IPS DF 6.9 (cell line): ENCODE measurements around the gene FXR2.
"Not testable (repeated sequence)": the region's sequence is repeated elsewhere in the genome, so short reads cannot be mapped to it uniquely, and the experiment has no call there.

Source experiments
- DNase-seq: peaks from one replicate; pipeline ENCODE4 v3.0.0-alpha.2; 2013; ENCODE audit warnings: low read depth, low spot score
- H3K27ac ChIP-seq: one replicate; pipeline ENCODE4 v1.5.1; 2013; ENCODE audit warnings: low read length, control low read depth
- H3K27me3 ChIP-seq: 2 replicates; pipeline ENCODE4 v1.6.1; 2013; ENCODE audit warnings: mild to moderate bottlenecking, low read length; ENCODE audit not compliant: control insufficient read depth, insufficient read depth
- H3K36me3 ChIP-seq: 2 replicates; pipeline ENCODE4 v1.6.1; 2013; ENCODE audit warnings: low read length; ENCODE audit not compliant: control insufficient read depth, insufficient read depth
- H3K4me1 ChIP-seq: 2 replicates; pipeline ENCODE4 v1.6.1; 2013; ENCODE audit warnings: low read length; ENCODE audit not compliant: control insufficient read depth, insufficient read depth
- H3K4me3 ChIP-seq: 2 replicates; pipeline ENCODE4 v1.5.1; 2013; ENCODE audit warnings: mild to moderate bottlenecking, low read length
- H3K9me3 ChIP-seq: 2 replicates; pipeline ENCODE4 v1.6.1; 2013; ENCODE audit warnings: low read length, inconsistent platforms; ENCODE audit not compliant: control insufficient read depth, insufficient read depth
- WGBS: extraction: QIAGEN DNeasy Blood & Tissue Kit; methylation state at CpG from one replicate; pipeline ENCODE4 v1.1.7; 2013; ENCODE audit warnings: mixed read lengths, missing lambda C conversion rate; ENCODE audit not compliant: insufficient read length, insufficient coverage; 5-methylcytosine and 5-hydroxymethylcytosine counted together

Gene FXR2

DNA sequence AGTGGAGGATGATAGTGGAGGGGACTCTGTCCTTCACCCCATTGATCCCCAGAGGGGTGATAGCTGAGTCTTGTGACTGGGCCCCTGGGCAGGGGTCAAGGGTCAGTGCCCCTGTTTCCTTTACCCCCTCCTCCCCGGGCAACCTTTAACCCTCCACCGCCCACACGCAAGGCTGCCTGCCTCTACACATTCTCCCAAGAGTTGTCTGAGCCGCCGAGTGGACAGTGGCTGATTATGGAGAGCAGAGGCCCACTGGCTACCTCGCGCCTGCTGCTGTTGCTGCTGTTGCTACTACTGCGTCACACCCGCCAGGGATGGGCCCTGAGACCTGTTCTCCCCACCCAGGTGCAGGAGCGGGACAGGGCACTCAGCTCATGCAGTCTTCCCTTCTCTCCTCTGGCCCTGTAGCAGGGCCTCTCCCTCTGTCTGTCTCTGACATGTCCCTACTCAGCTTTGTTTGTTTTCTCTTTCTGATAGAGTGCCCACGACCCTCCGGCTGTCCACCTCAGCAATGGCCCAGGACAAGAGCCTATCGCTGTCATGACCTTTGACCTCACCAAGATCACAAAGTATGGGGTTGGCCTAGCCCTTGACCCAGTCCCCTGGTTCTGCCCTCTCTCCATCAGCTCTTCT, 15.4 kb upstream of the FXR2 start, which contains the start of gene SHBG:
Gene SHBG, plus strand, starts transcription at position 197 of the 633 bp plus-strand sequence. Its CDS starts 38 bp downstream, at position 235.
- Histone ChIP-seq H3K27ac (no peak within 1 kb of the TSS), H3K9me3 (no peaks in the 10 kb centered on the region), H3K4me3 (no peak within 1 kb of the TSS), H3K27me3 (no peaks in the 10 kb centered on the region), H3K36me3 (no peaks in the 10 kb centered on the region), H3K4me1 (peaks cover 5% of the 10 kb centered on the region; the same call in 1 of the 2 replicates)
- no CpG with 5 or more reads among the region's 13 CpGs for WGBS
- no peak for DNase-seq

DNA sequence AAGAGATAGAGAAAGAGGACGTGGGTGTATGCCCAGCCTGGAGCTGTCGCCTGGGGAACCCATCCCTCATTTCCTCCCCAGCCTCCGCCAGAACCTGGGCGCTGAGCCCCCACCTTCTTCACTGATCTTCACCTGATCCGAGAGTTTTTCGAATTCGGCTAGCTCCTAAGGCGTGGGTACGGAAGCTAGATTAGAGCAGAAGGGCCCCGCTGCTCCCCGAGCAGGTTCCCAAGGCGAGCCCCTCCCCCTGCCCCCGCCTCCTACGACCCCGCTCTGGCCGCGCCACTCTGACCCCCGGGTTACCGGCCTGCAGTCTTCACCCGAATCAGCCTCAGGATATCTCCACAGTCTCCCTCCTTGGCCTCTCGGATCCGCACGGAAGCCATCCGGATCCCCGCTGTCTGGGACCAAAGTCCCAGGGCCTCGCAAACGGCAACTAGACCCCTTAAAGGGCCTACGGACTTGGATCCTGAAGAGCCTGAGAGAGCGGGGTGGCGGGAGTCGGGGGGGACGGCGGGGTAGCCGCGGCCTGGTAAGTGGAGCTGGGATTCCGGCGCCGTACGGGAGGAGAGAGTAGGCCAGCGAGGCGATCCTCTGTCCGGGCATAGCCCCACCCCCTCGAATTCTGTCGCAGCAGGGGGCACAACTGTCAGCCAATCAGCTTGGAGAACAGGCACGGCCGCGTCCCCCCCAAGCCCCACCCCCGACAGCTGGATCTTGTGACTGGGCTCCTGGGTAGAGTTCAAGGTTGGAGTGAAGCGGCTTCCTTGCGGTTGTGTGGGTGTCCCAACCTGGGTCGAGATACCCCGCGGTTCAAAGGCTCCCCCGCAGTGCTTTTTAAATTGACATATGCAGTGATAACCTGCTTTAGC, 12.8 kb upstream of the FXR2 start, which contains the start of gene SAT2:
Gene SAT2, minus strand, starts transcription at position 572 of the 872 bp plus-strand sequence. Its CDS starts 186 bp downstream, at position 386.
- Histone ChIP-seq H3K4me1 (no peaks in the 10 kb centered on the region), H3K36me3 (no peaks in the 10 kb centered on the region), H3K4me3 (peak within 1 kb of the TSS; percentile 84), H3K27me3 (no peaks in the 10 kb centered on the region), H3K9me3 (no peaks in the 10 kb centered on the region), H3K27ac (no peak within 1 kb of the TSS)
- WGBS = no CpG with 5 or more reads among the region's 54 CpGs
- peak; percentile 91 for DNase-seq

DNA sequence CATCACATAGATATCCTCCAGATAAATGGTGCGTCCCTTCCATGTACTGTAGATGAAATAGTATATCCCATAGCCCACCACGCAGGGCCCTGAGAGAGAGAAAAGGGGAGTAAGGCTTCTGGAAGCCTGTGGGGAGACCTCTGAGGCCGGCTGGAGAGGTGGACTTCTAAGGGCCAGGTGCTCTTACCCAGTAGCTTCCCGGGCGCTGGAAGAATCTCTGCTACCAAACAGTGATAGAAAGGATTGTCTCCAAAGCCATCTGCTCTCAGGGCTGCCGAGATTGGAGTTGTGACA, 12.2 kb upstream of the FXR2 start:
- WGBS = no CpG with 5 or more reads among the region's 6 CpGs
- Histone ChIP-seq H3K4me3 (peak overlapping the region; percentile 84; the same call in 1 of the 2 replicates), H3K27ac (no peak overlapping the region)

DNA sequence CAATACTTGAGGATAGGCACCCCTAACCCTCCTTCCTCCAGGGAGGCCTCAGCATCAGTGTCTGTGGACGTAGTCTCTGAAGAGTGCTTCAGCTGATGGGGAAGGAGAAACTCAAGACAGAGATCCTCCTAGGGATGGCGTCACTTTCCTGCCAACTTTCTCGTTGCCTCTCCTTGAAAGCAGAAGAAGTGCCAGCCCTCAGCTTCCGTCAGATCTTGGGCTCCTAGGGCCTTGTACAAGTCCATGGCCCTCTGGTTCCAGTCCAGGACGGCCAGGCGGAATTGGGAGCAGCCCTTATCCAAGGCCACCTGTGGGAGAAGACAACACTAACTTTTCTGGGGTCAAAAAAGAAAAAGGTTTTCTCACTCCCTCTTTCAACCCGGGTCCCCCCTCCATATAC, 11.6 kb upstream of the FXR2 start:
- H3K4me3 ChIP-seq = no peak overlapping the region

More for the DNA sequence above, 12.2 kb upstream of the FXR2 start:
- DNase-seq = no peak
- Histone ChIP-seq H3K36me3 (no peaks in the 10 kb centered on the region), H3K27me3 (no peaks in the 10 kb centered on the region), H3K4me1 (no peaks in the 10 kb centered on the region), H3K9me3 (no peaks in the 10 kb centered on the region)

DNA sequence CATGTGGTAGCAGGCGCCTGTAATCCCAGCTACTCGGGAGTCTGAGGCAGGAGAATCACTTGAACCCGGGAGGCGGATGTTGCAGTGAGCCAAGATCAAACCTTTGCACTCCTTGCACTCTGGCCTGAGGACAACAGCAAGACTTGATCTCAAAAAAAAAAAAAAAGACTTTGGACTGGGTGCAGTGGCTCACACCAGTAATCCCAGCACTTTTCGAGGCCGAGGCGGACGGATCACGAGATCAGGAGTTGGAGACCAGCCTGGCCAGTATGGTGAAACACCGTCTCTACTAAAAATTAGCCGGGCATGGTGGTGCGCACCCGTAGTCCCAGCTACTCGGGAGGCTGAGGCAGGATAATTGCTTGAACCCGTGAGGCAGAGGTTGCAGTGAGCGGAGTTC, 11.1 kb upstream of the FXR2 start:
- H3K27me3 ChIP-seq, H3K4me3 ChIP-seq, H3K27ac ChIP-seq, H3K9me3 ChIP-seq, H3K36me3 ChIP-seq, H3K4me1 ChIP-seq, DNase-seq: not testable (repeated sequence)
- WGBS = no CpG with 5 or more reads among the region's 16 CpGs

More for the DNA sequence above, 11.6 kb upstream of the FXR2 start:
- no peak for DNase-seq
- Histone ChIP-seq H3K27ac (no peak overlapping the region), H3K4me1 (no peaks in the 10 kb centered on the region), H3K27me3 (no peaks in the 10 kb centered on the region), H3K9me3 (no peaks in the 10 kb centered on the region), H3K36me3 (no peaks in the 10 kb centered on the region)
- no CpG with 5 or more reads among the region's 7 CpGs for WGBS

DNA sequence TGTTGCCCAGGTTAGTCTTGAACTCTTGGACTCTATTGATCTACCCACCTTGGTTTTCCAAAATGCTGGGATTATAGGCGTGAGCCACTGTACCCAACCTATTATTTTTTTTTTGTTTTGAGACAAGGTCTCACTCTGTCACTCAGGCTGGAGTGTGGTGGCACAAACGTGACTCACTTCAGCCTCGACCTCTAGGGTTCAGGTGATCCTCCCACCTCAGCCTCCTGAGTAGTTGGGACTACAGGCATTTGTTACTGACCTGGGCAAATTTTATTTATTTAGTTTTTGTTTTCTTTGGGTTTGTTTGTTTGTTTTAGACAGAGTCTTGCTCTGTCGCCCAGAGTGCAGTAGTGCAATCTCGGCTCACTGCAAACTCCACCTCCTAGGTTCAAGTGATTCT, 9.0 kb upstream of the FXR2 start:
- no peak for DNase-seq
- no CpG with 5 or more reads among the region's 5 CpGs for WGBS

DNA sequence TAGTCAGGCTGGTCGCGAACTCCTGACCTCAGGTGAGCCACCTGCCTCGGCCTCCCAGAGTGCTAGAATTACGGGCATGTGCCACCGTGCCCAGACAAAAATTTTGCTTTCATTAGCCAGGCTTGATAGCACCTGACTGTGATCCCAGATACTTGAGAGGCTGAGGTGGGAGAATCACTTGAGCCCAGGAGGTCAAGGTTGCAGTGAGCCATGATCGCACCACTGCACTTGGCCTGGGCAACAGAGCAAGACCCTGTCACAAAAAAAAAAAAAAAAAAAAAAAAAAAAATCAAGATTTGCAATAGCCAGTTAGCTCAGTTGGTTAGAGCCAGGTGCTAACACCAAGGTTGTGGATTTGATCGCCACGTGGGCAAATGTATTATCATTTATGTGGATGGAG, 6.1 kb upstream of the FXR2 start:
- Histone ChIP-seq H3K4me3 (no peak overlapping the region), H3K36me3 (no peaks in the 10 kb centered on the region), H3K4me1 (no peaks in the 10 kb centered on the region), H3K27me3 (no peaks in the 10 kb centered on the region), H3K9me3 (no peaks in the 10 kb centered on the region), H3K27ac (no peak overlapping the region)
- DNase-seq = no peak
- WGBS = no CpG with 5 or more reads among the region's 8 CpGs

More for the DNA sequence above, 9.0 kb upstream of the FXR2 start:
- H3K4me1 ChIP-seq = no peaks in the 10 kb centered on the region
- no peaks in the 10 kb centered on the region for H3K27me3 ChIP-seq
- no peaks in the 10 kb centered on the region for H3K36me3 ChIP-seq
- H3K9me3 ChIP-seq = no peaks in the 10 kb centered on the region
- no peak overlapping the region for H3K4me3 ChIP-seq
- H3K27ac ChIP-seq = no peak overlapping the region

DNA sequence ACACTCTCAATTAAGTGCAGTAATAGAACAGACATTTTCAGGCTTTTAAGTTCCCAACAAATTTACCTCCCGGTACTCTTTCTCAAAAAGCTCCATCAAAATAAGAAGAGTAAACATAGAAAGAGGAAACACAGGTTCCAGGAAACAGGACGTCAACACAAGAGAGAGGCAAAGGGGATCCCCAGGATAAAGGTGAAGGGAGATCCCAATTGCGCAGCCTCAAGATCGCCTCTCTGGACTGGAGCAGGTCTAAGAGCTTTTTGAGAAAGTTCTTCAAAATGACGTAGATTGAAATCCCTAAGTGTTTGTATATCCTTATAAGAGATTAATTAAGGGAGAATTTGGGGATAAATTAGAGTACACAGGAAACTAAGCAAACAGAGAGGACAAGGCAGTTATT, 3.9 kb upstream of the FXR2 start:
- Histone ChIP-seq H3K4me3 (no peak overlapping the region), H3K4me1 (peaks cover under 1% of the 10 kb centered on the region; the same call in 1 of the 2 replicates), H3K9me3 (no peaks in the 10 kb centered on the region), H3K27ac (no peak overlapping the region), H3K36me3 (no peaks in the 10 kb centered on the region), H3K27me3 (no peaks in the 10 kb centered on the region)
- no peak for DNase-seq
- no CpG with 5 or more reads among the region's 5 CpGs for WGBS

DNA sequence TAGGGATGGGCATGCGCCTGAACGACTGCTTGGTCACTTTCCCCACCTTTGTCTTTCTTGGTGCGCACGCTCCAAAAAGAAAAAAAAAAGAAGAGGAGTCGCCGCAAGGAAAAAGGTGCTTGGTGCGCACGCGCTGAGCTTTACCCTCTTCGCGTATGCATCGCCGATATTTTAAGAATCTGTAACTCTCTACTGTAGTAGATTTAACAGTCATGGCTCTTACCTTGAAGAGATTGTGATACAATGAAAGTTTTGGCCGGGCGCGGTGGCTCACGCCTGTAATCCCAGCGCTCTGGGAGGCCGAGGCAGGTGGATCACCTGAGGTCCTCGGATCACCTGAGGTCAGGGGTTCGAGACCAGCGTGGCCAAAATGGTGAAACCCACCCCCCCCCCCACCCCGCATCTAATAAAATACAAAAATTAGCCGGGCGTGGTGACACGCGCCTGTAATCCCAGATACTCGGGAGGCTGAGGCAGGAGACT, 609 bp upstream of the FXR2 start:
- no peaks in the 10 kb centered on the region for H3K9me3 ChIP-seq
- peak overlapping the region; percentile 13; the same call in 1 of the 2 replicates for H3K4me3 ChIP-seq
- DNase-seq = no peak
- H3K27ac ChIP-seq = no peak overlapping the region
- no CpG with 5 or more reads among the region's 28 CpGs for WGBS
- no peaks in the 10 kb centered on the region for H3K27me3 ChIP-seq
- H3K4me1 ChIP-seq = peaks cover 2% of the 10 kb centered on the region; the same call in 1 of the 2 replicates
- H3K36me3 ChIP-seq = no peaks in the 10 kb centered on the region

DNA sequence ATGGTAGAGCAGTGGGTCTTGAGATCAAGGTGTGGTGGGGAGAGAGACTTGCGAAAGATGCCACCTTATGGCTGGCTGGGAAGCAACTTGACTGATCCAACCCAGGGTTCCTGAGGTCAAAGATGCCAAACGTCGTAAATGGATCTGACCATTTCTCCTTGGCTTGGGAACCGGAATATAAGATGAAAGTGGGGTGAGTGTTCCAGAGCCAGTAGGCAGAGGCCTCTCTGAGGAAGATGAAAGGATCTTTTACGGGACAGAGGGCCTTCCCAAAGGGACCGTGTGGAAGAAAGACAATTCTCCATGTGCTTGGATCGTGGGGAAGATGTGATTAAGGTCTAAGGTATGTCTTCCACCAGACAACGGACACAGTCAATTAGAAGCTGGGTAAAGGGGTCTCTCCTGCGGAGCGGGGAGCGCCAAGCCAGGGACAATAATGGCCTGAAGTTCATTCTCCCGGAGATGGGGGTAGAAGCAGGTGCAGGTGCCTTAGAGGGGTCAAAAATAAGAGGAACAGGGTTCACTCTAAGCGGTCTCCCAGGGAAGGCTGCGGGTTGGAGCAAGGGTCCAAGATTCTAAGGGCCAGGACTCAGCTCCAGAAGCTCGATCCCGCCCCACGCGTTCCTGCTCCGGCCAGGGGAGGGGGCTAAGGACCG, 800 bp downstream of the FXR2 start:
- Histone ChIP-seq H3K4me1 (peaks cover 2% of the 10 kb centered on the region; the same call in 1 of the 2 replicates), H3K9me3 (no peaks in the 10 kb centered on the region), H3K27ac (no peak overlapping the region), H3K36me3 (no peaks in the 10 kb centered on the region), H3K4me3 (peak overlapping the region; percentile 74), H3K27me3 (no peaks in the 10 kb centered on the region)
- no CpG with 5 or more reads among the region's 20 CpGs for WGBS
- DNase-seq = no peak
